PFSK-1 (cell line): ENCODE data around the gene RPTOR.

ENCODE experiments used
- FOXP2 ChIP-seq: optimal IDR thresholded peaks from 2 replicates; pipeline ENCODE3; 2011; ENCODE audit warnings: borderline replicate concordance, control low read depth, inconsistent platforms; ENCODE audit not compliant: insufficient read depth; ENCODE audit errors: extremely low read length, extremely low read depth
- POLR2AphosphoS5 ChIP-seq: IDR thresholded peaks from 2 replicates; pipeline ENCODE4 v1.6.1; 2012; ENCODE audit warnings: low read depth, mild to moderate bottlenecking, control low read depth, low read length, moderate library complexity
- SIN3A ChIP-seq: IDR thresholded peaks from 2 replicates; pipeline ENCODE4 v1.6.1; 2012; ENCODE audit warnings: mild to moderate bottlenecking, low read length, moderate library complexity, borderline replicate concordance; ENCODE audit not compliant: insufficient read depth
- TAF1 ChIP-seq: IDR thresholded peaks from 2 replicates; pipeline ENCODE4 v1.6.1; 2012; ENCODE audit warnings: low read length, control low read depth, borderline replicate concordance; ENCODE audit not compliant: insufficient read depth

DNA sequence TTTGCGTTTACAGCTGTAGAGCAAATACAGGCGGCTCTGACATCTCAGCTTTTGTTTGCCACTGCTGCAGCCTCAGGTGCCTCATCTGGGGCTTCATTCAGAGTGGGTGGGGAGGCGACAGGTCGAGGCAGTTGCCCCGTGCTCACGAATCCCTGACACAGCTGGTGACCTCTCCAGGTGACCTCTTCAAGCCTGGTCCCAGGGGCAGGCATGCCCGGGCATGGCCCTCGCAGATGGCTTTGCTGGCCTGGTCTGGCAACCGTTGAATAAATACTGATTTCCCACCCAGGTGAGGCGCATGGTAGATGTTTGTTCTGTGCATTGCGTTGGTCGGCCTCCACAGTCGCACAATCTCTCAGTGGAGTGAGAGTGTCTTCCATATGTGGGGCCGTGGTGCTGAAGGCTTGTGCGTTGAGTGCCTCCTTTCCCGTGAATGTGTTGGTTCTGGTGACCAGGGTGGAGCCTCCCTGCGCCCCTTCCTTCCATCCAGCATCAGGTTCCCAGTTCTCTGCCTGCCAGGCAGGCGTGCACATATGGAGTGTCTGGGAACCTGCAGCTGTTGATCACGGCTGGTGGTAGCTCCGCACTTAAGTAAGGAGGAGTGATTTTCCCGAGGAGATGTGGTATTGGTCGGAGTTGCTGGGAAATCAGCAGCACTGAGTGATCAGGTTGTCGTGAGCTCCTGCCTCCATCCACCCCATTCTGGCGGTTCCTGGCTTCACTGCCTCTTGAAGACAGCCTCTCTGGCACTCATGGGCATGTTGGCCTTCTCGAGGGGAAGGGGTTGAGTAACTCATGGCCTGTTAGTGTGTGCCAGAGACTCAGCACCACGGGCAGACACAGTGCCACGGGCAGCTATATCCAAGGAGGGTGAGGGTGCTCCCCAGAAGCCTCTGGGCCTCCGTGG lies 149.7 kb downstream of the RPTOR start:
- TF ChIP-seq POLR2AphosphoS5 (no peak), FOXP2 (no peak), SIN3A (no peak), TAF1 (no peak)
